Stimulated activated CD4-positive, alpha-beta T cell treated with anti-CD3 and anti-CD28 coated beads, Interleukin-1b, Interleukin-23, amount 100 ng/mL, for 4 hours (primary cell): ENCODE measurements around the gene COL6A2.
"Not testable (repeated sequence)": the region's sequence is repeated elsewhere in the genome, so short reads cannot be mapped to it uniquely, and the experiment has no call there.

Source experiments
- DNase-seq, 2 donors: peaks; one replicate each; pipeline ENCODE4 v3.0.0-alpha.2; 2020; ENCODE audit warnings: low read depth in 2 of 2

The COL6A2 gene

GRCh38 chr21:46097336-46098293 is at the start of gene COL6A2:
Gene COL6A2, plus strand, starts transcription at chr21:46098112.
- DNase-seq = peak; percentile 38 to 58

GRCh38 chr21:46048926-46049889 is 48.7 kb upstream of the COL6A2 start:
- no peak for DNase-seq

GRCh38 chr21:46049890-46050667 is 47.8 kb upstream of the COL6A2 start:
- no peak for DNase-seq

GRCh38 chr21:46050668-46051378 is 47.1 kb upstream of the COL6A2 start:
- DNase-seq = no peak

- no peak for DNase-seq
Measured at GRCh38 chr21:46051379-46051770, 46.5 kb upstream of the COL6A2 start.

- DNase-seq = no peak
Measured at GRCh38 chr21:46051821-46052675, 45.9 kb upstream of the COL6A2 start.

- no peak for DNase-seq
Measured at GRCh38 chr21:46052703-46053651, 44.9 kb upstream of the COL6A2 start.

- no peak for DNase-seq
Measured at GRCh38 chr21:46054031-46054430, 43.9 kb upstream of the COL6A2 start.

GRCh38 chr21:46054451-46054881 is 43.4 kb upstream of the COL6A2 start:
- no peak for DNase-seq

- no peak for DNase-seq
Measured at GRCh38 chr21:46055863-46056281, 42.0 kb upstream of the COL6A2 start.

GRCh38 chr21:46056450-46056903 is 41.4 kb upstream of the COL6A2 start:
- no peak for DNase-seq

GRCh38 chr21:46057111-46057709 is 40.7 kb upstream of the COL6A2 start:
- DNase-seq = no peak

- DNase-seq = no peak
Measured at GRCh38 chr21:46057710-46058241, 40.1 kb upstream of the COL6A2 start.

- DNase-seq = no peak
Measured at GRCh38 chr21:46058431-46059145, 39.3 kb upstream of the COL6A2 start.

GRCh38 chr21:46059195-46059594 is 38.7 kb upstream of the COL6A2 start:
- no peak for DNase-seq

- not testable (repeated sequence) for DNase-seq
Measured at GRCh38 chr21:46059711-46060455, 38.0 kb upstream of the COL6A2 start.
